Skeletal muscle tissue (tissue), 4 donors: ENCODE results near the gene VPS54. TPM values are rescaled to one million over a fixed set of nuclear protein-coding genes. Genes with fewer than 3 reads are reported as not detected.
A peak's percentile ranks its signal among the peaks of the same experiment; 100 is the strongest.

Experiments
- H3K27ac ChIP-seq: one replicate; pipeline ENCODE4 v1.7.0; 2013; ENCODE audit warnings: mild to moderate bottlenecking, low read depth, low read length, inconsistent platforms
- H3K27me3 ChIP-seq, 3 donors: one replicate each; pipeline ENCODE4 v1.7.0; 2013; ENCODE audit warnings: low read length in 3 of 3; ENCODE audit not compliant: control insufficient read depth in 3 of 3, insufficient read depth in 3 of 3
- H3K36me3 ChIP-seq, 3 donors: one replicate each; pipeline ENCODE4 v1.7.0; 2013; ENCODE audit warnings: low read length in 3 of 3; ENCODE audit not compliant: control insufficient read depth in 3 of 3, insufficient read depth in 3 of 3
- H3K4me1 ChIP-seq, 3 donors: one replicate each; pipeline ENCODE4 v1.7.0; 2013; ENCODE audit warnings: low read length in 3 of 3, mild to moderate bottlenecking in 3 of 3; ENCODE audit not compliant: control insufficient read depth in 3 of 3, insufficient read depth in 3 of 3
- H3K4me3 ChIP-seq, 3 donors: one replicate each; pipeline ENCODE4 v1.7.0; 2013; ENCODE audit warnings: low read length in 3 of 3
- H3K9ac ChIP-seq, 3 donors: one replicate each; pipeline ENCODE4 v1.7.0; 2013; ENCODE audit warnings: low read length in 3 of 3, mild to moderate bottlenecking in 3 of 3, moderate library complexity in 2 of 3, low read depth in 1 of 3
- H3K9me3 ChIP-seq, 3 donors: one replicate each; pipeline ENCODE4 v1.7.0; 2013; ENCODE audit warnings: low read length in 3 of 3; ENCODE audit not compliant: control insufficient read depth in 3 of 3
- total RNA-seq: library from RNA; depleted of rRNA; stranded (reverse); fragments of >200 nt; gene quantifications from one replicate; pipeline ENCODE4 v1.2.3, GENCODE V29; 2014
- donor health status: Osteomylitis.

The VPS54 gene
- total RNA-seq, 1 donor from 2014 or later, result 25.1 TPM

GRCh38 chr2:63890678-63891077 lies 128.6 kb downstream of the VPS54 start:
- no peaks in the 10 kb centered on the region for H3K27me3 ChIP-seq
- no peak overlapping the region for H3K9ac ChIP-seq
- no peak overlapping the region for H3K4me3 ChIP-seq
- no peak overlapping the region for H3K27ac ChIP-seq
- H3K9me3 ChIP-seq, result no peaks in the 10 kb centered on the region
- H3K36me3 ChIP-seq, result peaks cover 25 to 55% (median 41%) of the 10 kb centered on the region in 3 donors
- peaks cover 12 to 24% (median 17%) of the 10 kb centered on the region in 3 donors for H3K4me1 ChIP-seq

- Histone ChIP-seq H3K36me3 (peaks cover 32 to 65% (median 44%) of the 10 kb centered on the region in 3 donors), H3K27ac (no peak overlapping the region), H3K9ac (no peak overlapping the region)
Measured at GRCh38 chr2:63888490-63889402, 130.5 kb downstream of the VPS54 start.

GRCh38 chr2:63888053-63888452 lies 131.2 kb downstream of the VPS54 start:
- no peak overlapping the region for H3K9ac ChIP-seq
- no peak overlapping the region for H3K27ac ChIP-seq
- H3K4me1 ChIP-seq, result peaks cover 12 to 26% (median 17%) of the 10 kb centered on the region in 3 donors
- H3K9me3 ChIP-seq, result no peaks in the 10 kb centered on the region
- H3K4me3 ChIP-seq, result no peak overlapping the region
- no peaks in the 10 kb centered on the region for H3K27me3 ChIP-seq
- H3K36me3 ChIP-seq, result peaks cover 39 to 67% (median 51%) of the 10 kb centered on the region in 3 donors

More at GRCh38 chr2:63888490-63889402, 130.5 kb downstream of the VPS54 start:
- H3K4me1 ChIP-seq, result peaks cover 12 to 26% (median 17%) of the 10 kb centered on the region in 3 donors
- H3K9me3 ChIP-seq, result no peaks in the 10 kb centered on the region
- no peak overlapping the region for H3K4me3 ChIP-seq
- H3K27me3 ChIP-seq, result no peaks in the 10 kb centered on the region

GRCh38 chr2:63886445-63886844 lies 132.8 kb downstream of the VPS54 start:
- Histone ChIP-seq H3K36me3 (peaks cover 37 to 63% (median 55%) of the 10 kb centered on the region in 3 donors), H3K9ac (peak overlapping the region in 1 of 3 donors; percentile 27), H3K4me3 (no peak overlapping the region), H3K9me3 (no peaks in the 10 kb centered on the region), H3K4me1 (peaks cover 12 to 26% (median 19%) of the 10 kb centered on the region in 3 donors), H3K27ac (no peak overlapping the region), H3K27me3 (no peaks in the 10 kb centered on the region)

- Histone ChIP-seq H3K27ac (no peak overlapping the region), H3K9ac (no peak overlapping the region), H3K36me3 (peaks cover 20 to 45% (median 39%) of the 10 kb centered on the region in 3 donors)
Measured at GRCh38 chr2:63882395-63883105, 136.7 kb downstream of the VPS54 start.

GRCh38 chr2:63881205-63881604 lies 138.0 kb downstream of the VPS54 start:
- H3K27me3 ChIP-seq, result no peaks in the 10 kb centered on the region
- H3K27ac ChIP-seq, result peak overlapping the region; percentile 17
- H3K4me1 ChIP-seq, result peaks cover 3 to 17% (median 9%) of the 10 kb centered on the region in 3 donors
- peaks cover 14 to 37% (median 31%) of the 10 kb centered on the region in 3 donors for H3K36me3 ChIP-seq
- H3K9me3 ChIP-seq, result no peaks in the 10 kb centered on the region
- no peak overlapping the region for H3K4me3 ChIP-seq
- H3K9ac ChIP-seq, result no peak overlapping the region

More at GRCh38 chr2:63882395-63883105, 136.7 kb downstream of the VPS54 start:
- Histone ChIP-seq H3K4me1 (peaks cover 6 to 18% (median 18%) of the 10 kb centered on the region in 3 donors), H3K27me3 (no peaks in the 10 kb centered on the region), H3K4me3 (no peak overlapping the region), H3K9me3 (no peaks in the 10 kb centered on the region)

- Histone ChIP-seq H3K9me3 (no peaks in the 10 kb centered on the region), H3K4me3 (no peak overlapping the region), H3K4me1 (peaks cover 9 to 23% (median 12%) of the 10 kb centered on the region in 3 donors), H3K36me3 (peaks cover 14 to 33% (median 28%) of the 10 kb centered on the region in 3 donors), H3K9ac (no peak overlapping the region), H3K27ac (no peak overlapping the region), H3K27me3 (no peaks in the 10 kb centered on the region)
Measured at GRCh38 chr2:63880625-63881024, 138.6 kb downstream of the VPS54 start.

- no peak overlapping the region for H3K4me3 ChIP-seq
- H3K27ac ChIP-seq, result no peak overlapping the region
- H3K9me3 ChIP-seq, result no peaks in the 10 kb centered on the region
- H3K4me1 ChIP-seq, result peaks cover 13 to 30% (median 16%) of the 10 kb centered on the region in 3 donors
- no peak overlapping the region for H3K9ac ChIP-seq
- peaks cover 14 to 31% (median 26%) of the 10 kb centered on the region in 3 donors for H3K36me3 ChIP-seq
- no peaks in the 10 kb centered on the region for H3K27me3 ChIP-seq
Measured at GRCh38 chr2:63879876-63880433, 139.3 kb downstream of the VPS54 start.

- no peaks in the 10 kb centered on the region for H3K27me3 ChIP-seq
- no peak overlapping the region for H3K4me3 ChIP-seq
- H3K4me1 ChIP-seq, result peaks cover 26 to 44% (median 26%) of the 10 kb centered on the region in 3 donors
- H3K9me3 ChIP-seq, result no peaks in the 10 kb centered on the region
- no peak overlapping the region for H3K9ac ChIP-seq
- H3K36me3 ChIP-seq, result peaks cover 4 to 23% (median 22%) of the 10 kb centered on the region in 3 donors
- H3K27ac ChIP-seq, result no peak overlapping the region
Measured at GRCh38 chr2:63878486-63878885, 140.7 kb downstream of the VPS54 start.
